NCI-H748 treated with DMSO at 0.1 percent for 48 hours (cell line): ENCODE results near the gene SCRG1.
A peak's percentile ranks its signal among the peaks of the same experiment; 100 is the strongest.

Source experiments
- DNase-seq: peaks from one replicate; lab custom pipeline; 2025; lab: John Stamatoyannopoulos, UW

The SCRG1 gene

DNA sequence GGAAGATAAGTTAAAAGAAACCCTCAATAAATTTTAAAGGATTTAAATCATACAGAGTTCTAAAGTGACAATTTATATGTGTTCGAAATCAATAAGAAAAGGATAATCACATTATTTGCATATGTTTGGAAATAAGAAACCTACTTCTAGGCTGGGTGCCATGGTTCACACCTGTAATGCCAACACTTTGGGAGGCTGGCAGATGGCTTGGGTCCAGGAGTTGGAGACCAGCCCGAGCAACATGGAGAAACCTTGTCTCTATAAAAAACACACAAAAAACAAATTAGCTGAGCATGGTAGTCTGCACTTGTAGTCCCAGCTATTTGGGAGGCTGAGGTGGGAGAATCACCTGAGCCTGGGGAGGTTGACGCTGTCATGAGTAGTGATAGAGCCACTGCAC, 36.2 kb downstream of the SCRG1 start:
- DNase-seq = no peak

DNA sequence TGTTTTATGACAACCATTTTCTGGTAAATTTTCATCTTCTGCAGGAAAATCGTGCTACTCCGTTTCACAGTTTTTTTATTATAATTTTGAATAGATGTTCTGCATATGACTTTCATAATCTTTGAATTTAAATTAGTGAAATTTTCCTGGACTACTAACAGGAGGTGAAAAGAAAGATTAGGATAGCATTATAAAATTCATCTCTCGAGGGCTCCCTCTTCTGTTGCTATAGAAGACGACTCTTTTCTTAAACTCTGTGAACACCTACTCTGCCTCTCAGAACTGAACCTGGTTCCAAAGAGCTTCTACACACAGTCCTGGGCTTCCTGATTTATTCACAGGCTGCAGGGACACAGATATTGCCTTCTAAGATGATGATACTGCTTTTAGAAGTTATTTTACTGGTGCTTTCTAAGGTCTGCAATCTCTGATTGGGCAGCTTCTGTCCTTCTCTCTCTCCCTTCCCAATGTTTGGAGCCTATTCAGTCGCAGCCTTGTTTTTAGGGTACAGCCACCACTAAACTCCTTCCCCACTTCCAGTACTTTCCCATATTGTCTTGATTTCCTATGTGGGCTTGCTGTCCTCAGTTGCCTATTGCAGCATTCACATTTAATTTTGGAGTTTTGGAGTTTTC, 38.2 kb downstream of the SCRG1 start:
- DNase-seq = no peak

DNA sequence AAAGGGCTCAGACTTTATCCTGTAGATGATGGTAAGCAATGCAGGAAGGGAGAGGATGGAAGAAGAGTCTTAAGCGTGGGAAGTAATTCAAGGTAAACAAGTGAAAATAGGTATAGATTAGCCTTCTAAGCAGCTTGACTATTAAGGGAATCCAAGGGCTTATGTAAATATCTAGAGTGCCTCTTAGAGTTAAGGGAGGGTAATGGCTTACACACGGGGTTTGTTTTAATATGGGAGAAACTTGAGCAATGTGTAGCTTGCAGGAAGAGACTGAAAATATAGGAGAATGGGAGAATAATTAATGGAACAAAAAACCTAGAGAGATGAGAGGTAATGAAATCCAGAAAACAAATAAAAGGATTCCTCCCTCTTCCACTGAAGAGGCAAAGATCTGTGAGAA, 41.0 kb downstream of the SCRG1 start:
- peak; percentile 24 for DNase-seq

DNA sequence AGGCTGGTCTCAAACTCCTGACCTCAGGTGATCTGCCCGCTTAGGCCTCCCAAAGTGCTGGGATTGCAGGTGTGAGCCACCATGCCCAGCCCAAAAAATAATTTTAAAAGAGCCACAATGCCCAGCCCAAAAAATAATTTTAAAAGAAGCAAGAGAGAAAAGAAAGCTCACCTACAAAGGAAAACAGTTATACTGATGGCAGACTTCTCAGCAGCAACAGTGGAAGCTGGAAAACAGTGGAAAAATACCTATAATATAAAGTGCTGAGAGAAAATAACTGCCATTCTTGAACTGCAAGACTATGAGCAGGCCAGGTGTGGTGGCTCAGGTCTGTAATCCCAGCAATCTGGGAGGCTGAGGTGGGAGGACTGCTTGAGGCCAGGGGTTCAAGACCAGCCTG, 51.4 kb downstream of the SCRG1 start:
- no peak for DNase-seq

DNA sequence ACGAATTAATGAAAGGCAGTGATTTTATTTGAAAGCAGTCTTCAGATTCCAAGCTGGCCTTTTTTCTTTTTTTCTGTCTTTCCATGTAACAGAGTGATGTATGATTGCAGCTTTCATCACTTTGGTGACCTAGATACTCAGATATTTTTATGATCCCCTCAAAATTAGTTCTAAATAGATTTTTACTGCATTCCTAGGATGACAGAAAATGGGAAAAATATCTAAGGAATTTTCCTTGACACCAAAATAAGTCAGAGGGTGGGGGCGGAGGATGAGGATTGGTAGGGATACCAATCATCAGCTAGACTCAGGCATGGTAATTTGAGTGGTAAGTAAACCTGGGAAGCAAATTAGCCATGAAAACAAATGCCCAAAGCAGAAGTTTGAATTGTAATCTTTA, 52.8 kb downstream of the SCRG1 start:
- no peak for DNase-seq

DNA sequence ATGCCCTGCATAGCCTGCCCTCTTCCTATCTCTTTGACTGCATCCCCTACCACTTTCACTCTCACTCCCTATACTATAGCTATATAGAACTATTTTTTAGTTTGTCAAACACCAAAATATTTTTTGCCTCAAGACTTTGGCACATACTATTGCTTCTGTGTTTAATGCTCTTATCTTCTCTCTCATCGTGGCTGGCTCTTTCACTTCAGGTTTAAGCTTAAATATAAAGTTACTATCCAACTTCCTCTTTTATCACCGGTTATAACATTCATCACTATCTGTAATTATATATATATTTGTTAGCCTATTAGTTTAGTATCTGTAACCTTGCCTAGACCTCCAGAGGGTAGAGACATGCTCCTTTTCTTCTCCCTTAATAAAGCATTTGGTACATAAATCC, 53.3 kb downstream of the SCRG1 start:
- no peak for DNase-seq

DNA sequence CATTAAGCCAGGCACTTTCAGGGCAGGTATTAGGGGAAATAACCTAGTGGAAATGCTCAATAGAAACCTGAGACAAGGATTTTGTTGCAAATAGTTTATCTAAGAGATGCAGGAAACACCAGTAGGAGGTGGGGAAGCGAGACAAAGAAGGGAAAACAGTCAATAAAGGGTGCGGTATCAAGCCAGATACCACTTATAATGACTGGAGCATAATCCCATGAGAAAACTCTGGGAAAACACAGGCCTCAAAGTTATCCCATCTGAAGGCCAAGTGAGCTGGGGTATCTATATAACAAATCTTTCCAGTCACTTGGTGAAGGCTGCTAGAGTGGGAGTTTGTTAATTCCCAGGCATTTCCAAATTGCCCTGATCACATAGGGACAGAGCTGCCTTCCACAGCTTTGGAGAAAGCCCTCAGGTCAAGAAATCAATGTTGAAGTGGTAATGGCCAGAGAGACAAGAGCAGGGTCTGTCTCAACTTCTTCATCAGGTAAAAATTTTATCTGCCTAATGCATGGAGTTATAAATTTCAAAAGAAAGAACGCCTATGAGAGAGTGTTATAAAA, 55.0 kb downstream of the SCRG1 start:
- DNase-seq = no peak

DNA sequence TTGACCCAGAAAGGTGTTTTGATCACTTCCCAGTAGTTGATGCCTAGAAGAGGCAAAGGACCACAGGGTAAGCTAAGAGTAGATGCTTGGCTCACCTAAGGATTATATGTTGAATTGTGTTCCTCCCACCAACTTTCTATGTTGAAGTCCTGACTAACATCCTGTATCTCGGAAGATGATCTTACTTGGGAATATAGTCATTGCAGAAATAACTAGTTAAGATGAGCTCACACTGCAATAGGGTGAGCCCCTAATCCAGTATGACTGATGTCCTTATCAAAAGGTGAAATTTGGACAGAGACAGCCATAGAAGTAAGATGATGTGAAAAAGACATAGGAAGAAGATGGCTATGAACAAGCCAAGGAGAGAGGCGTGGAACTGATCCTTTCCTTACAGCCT, 61.5 kb downstream of the SCRG1 start:
- DNase-seq = no peak

DNA sequence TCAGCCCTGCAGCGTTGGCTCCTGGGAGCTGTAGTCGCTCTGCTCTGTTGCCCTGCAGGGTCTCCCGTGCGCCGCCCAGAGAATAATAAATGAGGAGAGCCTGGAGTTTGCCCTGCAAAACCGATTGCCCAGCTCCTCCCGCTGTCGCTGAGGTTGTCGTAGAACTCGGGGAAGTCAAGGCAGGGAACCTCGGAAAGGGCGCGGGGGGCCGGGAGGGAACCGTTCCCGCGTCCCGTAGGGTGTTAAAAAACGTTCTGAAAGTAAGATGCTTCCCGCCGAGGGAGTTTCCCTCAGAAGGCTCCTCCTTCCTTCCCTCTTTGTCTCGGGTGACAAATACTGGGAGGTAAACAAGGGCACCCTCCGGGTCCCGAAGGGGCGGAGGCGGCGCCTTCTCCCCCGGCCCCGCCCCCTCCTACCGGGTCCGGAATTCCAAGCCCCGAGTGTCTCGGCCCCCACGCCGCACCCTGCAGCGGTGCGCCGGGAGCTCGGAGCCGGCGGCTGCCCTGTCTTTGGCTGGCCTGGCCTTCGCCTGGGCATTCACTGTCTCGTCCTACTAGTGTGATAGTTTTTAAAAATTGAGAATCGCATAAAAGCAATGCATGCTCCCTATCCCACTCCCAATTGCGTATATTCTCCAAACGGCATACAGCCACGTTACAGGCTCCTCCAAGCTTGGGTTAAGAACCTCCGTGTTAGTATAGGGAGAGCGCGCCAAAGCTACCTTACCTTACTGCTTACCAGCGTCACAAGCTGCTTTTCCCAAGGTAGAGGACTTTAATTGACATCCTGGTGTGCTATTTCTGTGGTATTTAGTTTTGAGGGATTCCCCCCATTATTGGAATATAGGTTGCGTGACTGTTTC, 63.8 kb downstream of the SCRG1 start:
- peak; percentile 86 for DNase-seq
